HEK293 (cell line): Measurements from ENCODE around the gene ATF7IP2.

Experiments
- CTCF ChIA-PET: fragments of 350-600 bp; formaldehyde crosslinking; extraction: SDS; loops from one replicate; lab custom pipeline; 2021; ENCODE audit warnings: antibody characterized with exemption; lab: Yijun Ruan, JAX
- POLR2A ChIA-PET: fragments of 300-600 bp; formaldehyde crosslinking; extraction: SDS; loops from one replicate; lab custom pipeline; 2020; ENCODE audit warnings: antibody characterized with exemption, inconsistent platforms; lab: Yijun Ruan, JAX
- H3K27ac ChIP-seq: fragments of 200-500 bp; sonication (Bioruptor generic); 2 replicates; pipeline ENCODE4 v1.5.1; 2014; ENCODE audit warnings: low read depth, low read length, control low read depth, inconsistent platforms; ENCODE audit errors: extremely low read depth
- H3K36me3 ChIP-seq, 2 experiments: fragments of 200-500 bp in 1 of 2; sonication (Bioruptor generic) in 1 of 2; 1 replicate in 1 of 2; 2 replicates in 1 of 2; pipeline ENCODE4 v1.5.1; 2014 to 2017; ENCODE audit warnings: inconsistent platforms in 2 of 2, low read length in 2 of 2; ENCODE audit not compliant: control insufficient read depth in 2 of 2, insufficient read depth in 1 of 2
- H3K4me1 ChIP-seq: fragments of 200-500 bp; sonication (Bioruptor generic); 2 replicates; pipeline ENCODE4 v1.5.1; 2014; ENCODE audit warnings: mild to moderate bottlenecking, low read length, inconsistent platforms; ENCODE audit not compliant: control insufficient read depth, insufficient read depth
- H3K4me3 ChIP-seq: 2 replicates; pipeline ENCODE4 v1.5.1; 2011; ENCODE audit warnings: low read depth, mild to moderate bottlenecking, control low read depth, low read length, moderate library complexity
- H3K9me3 ChIP-seq: fragments of 200-500 bp; sonication (Bioruptor generic); 2 replicates; pipeline ENCODE4 v1.5.1; 2014; ENCODE audit warnings: low read depth, low read length, inconsistent platforms; ENCODE audit not compliant: control insufficient read depth, insufficient read depth
- YY1 ChIP-seq: fragments of 450-650 bp; formaldehyde crosslinking; IDR thresholded peaks from 2 replicates; pipeline ENCODE4 v1.5.1; 2018; ENCODE audit warnings: missing biosample characterization, missing genetic modification characterization
- ZFP3 ChIP-seq: fragments of 450-650 bp; formaldehyde crosslinking; IDR thresholded peaks from 2 replicates; pipeline ENCODE4 v1.5.1; 2016; ENCODE audit warnings: low read depth, missing biosample characterization, missing genetic modification characterization
- ZFP69B ChIP-seq: fragments of 450-650 bp; formaldehyde crosslinking; IDR thresholded peaks from 2 replicates; pipeline ENCODE4 v1.5.1; 2016; ENCODE audit warnings: missing biosample characterization, missing genetic modification characterization
- ZNF112 ChIP-seq: fragments of 450-650 bp; formaldehyde crosslinking; IDR thresholded peaks from 2 replicates; pipeline ENCODE4 v1.5.0; 2017; ENCODE audit warnings: missing biosample characterization, missing genetic modification characterization
- ZNF169 ChIP-seq: fragments of 450-650 bp; formaldehyde crosslinking; IDR thresholded peaks from 2 replicates; pipeline ENCODE4 v1.5.1; 2016; ENCODE audit warnings: missing biosample characterization, missing genetic modification characterization
- ZNF221 ChIP-seq: fragments of 450-650 bp; formaldehyde crosslinking; IDR thresholded peaks from 2 replicates; pipeline ENCODE4 v1.5.1; 2017; ENCODE audit warnings: missing biosample characterization, missing genetic modification characterization, borderline replicate concordance
- ZNF24 ChIP-seq: fragments of 450-650 bp; formaldehyde crosslinking; IDR thresholded peaks from 2 replicates; pipeline ENCODE4 v1.5.1; 2016; ENCODE audit warnings: missing biosample characterization, missing genetic modification characterization
- ZNF324 ChIP-seq: fragments of 450-650 bp; formaldehyde crosslinking; IDR thresholded peaks from 2 replicates; pipeline ENCODE4 v1.5.1; 2016; ENCODE audit warnings: missing biosample characterization, missing genetic modification characterization
- ZNF37A ChIP-seq: fragments of 450-650 bp; IDR thresholded peaks from 2 replicates; pipeline ENCODE4 v1.5.1; 2018; ENCODE audit warnings: missing biosample characterization, missing genetic modification characterization
- ZNF48 ChIP-seq: fragments of 450-650 bp; formaldehyde crosslinking; IDR thresholded peaks from 2 replicates; pipeline ENCODE4 v1.5.1; 2016; ENCODE audit warnings: missing biosample characterization, missing genetic modification characterization
- ZNF529 ChIP-seq: fragments of 450-650 bp; formaldehyde crosslinking; IDR thresholded peaks from 2 replicates; pipeline ENCODE4 v1.5.1; 2017; ENCODE audit warnings: missing genetic modification characterization, missing biosample characterization; ENCODE audit not compliant: insufficient replicate concordance
- ZNF560 ChIP-seq: fragments of 450-650 bp; formaldehyde crosslinking; IDR thresholded peaks from 2 replicates; pipeline ENCODE4 v1.5.1; 2017; ENCODE audit warnings: missing biosample characterization, missing genetic modification characterization, borderline replicate concordance
- ZNF626 ChIP-seq: fragments of 450-650 bp; sonication (Bioruptor Pico); formaldehyde crosslinking; IDR thresholded peaks from 2 replicates; pipeline ENCODE4 v1.5.1; 2018; ENCODE audit warnings: missing biosample characterization, missing genetic modification characterization, inconsistent platforms
- ZNF645 ChIP-seq: fragments of 450-650 bp; formaldehyde crosslinking; IDR thresholded peaks from 2 replicates; pipeline ENCODE4; 2016; ENCODE audit warnings: missing biosample characterization, missing genetic modification characterization
- ZNF777 ChIP-seq: fragments of 450-650 bp; formaldehyde crosslinking; IDR thresholded peaks from 2 replicates; pipeline ENCODE4 v1.5.1; 2017; ENCODE audit warnings: missing biosample characterization, missing genetic modification characterization, borderline replicate concordance
- ZNF843 ChIP-seq: fragments of 450-650 bp; formaldehyde crosslinking; IDR thresholded peaks from 2 replicates; pipeline ENCODE4 v1.5.1; 2016; ENCODE audit warnings: missing biosample characterization, missing genetic modification characterization
- TF ChIP-seq, protein P1 (sequence below): fragments of 450-650 bp; formaldehyde crosslinking; IDR thresholded peaks from 2 replicates; pipeline ENCODE4 v1.5.1; 2016; ENCODE audit warnings: missing biosample characterization, missing genetic modification characterization
- TF ChIP-seq, protein P2 (sequence below): fragments of 450-650 bp; formaldehyde crosslinking; IDR thresholded peaks from 2 replicates; pipeline ENCODE4 v1.5.1; 2016; ENCODE audit warnings: missing biosample characterization, missing genetic modification characterization
- TF ChIP-seq, protein P3 (sequence below): fragments of 450-650 bp; formaldehyde crosslinking; IDR thresholded peaks from 2 replicates; pipeline ENCODE4 v1.5.1; 2016; ENCODE audit warnings: missing biosample characterization, missing genetic modification characterization
- TF ChIP-seq, protein P4 (sequence below): fragments of 450-650 bp; formaldehyde crosslinking; IDR thresholded peaks from 2 replicates; pipeline ENCODE4 v1.5.1; 2016; ENCODE audit warnings: missing biosample characterization, missing genetic modification characterization, low read depth

Gene ATF7IP2

GRCh38 chr16:10497132-10498101, 111.6 kb downstream of the ATF7IP2 start:
- H3K4me3 ChIP-seq: no peak overlapping the region
- POLR2A ChIA-PET: no interaction called here
- CTCF ChIA-PET: interaction anchor here (0.5 to 0.8 kb wide), 2 partner anchors 12 to 67 kb away, joined by 3 to 4 read pairs; no protein-coding TSS in a partner anchor
- H3K27ac ChIP-seq: no peak overlapping the region
- no peaks in the 10 kb centered on the region for H3K36me3 ChIP-seq
- TF ChIP-seq ZNF529 (tag by site-specific recombination): no peak
- TF ChIP-seq ZNF24: no peak
- no peak for TF ChIP-seq ZNF560 (tag by site-specific recombination)
- no peak for TF ChIP-seq YY1 (tag by site-specific recombination)
- TF ChIP-seq ZNF37A (tag by site-specific recombination): no peak
- no peak for TF ChIP-seq ZNF112 (tag by site-specific recombination)
- TF ChIP-seq, protein P1, sequence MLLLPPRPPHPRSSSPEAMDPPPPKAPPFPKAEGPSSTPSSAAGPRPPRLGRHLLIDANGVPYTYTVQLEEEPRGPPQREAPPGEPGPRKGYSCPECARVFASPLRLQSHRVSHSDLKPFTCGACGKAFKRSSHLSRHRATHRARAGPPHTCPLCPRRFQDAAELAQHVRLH (tag by site-specific recombination): no peak
- TF ChIP-seq ZNF221 (tag by site-specific recombination): no peak
- TF ChIP-seq, protein P2, sequence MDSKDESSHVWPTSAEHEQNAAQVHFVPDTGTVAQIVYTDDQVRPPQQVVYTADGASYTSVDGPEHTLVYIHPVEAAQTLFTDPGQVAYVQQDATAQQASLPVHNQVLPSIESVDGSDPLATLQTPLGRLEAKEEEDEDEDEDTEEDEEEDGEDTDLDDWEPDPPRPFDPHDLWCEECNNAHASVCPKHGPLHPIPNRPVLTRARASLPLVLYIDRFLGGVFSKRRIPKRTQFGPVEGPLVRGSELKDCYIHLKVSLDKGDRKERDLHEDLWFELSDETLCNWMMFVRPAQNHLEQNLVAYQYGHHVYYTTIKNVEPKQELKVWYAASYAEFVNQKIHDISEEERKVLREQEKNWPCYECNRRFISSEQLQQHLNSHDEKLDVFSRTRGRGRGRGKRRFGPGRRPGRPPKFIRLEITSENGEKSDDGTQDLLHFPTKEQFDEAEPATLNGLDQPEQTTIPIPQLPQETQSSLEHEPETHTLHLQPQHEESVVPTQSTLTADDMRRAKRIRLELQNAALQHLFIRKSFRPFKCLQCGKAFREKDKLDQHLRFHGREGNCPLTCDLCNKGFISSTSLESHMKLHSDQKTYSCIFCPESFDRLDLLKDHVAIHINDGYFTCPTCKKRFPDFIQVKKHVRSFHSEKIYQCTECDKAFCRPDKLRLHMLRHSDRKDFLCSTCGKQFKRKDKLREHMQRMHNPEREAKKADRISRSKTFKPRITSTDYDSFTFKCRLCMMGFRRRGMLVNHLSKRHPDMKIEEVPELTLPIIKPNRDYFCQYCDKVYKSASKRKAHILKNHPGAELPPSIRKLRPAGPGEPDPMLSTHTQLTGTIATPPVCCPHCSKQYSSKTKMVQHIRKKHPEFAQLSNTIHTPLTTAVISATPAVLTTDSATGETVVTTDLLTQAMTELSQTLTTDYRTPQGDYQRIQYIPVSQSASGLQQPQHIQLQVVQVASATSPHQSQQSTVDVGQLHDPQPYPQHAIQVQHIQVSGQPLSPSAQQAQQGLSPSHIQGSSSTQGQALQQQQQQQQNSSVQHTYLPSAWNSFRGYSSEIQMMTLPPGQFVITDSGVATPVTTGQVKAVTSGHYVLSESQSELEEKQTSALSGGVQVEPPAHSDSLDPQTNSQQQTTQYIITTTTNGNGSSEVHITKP: no peak
- TF ChIP-seq, protein P3, sequence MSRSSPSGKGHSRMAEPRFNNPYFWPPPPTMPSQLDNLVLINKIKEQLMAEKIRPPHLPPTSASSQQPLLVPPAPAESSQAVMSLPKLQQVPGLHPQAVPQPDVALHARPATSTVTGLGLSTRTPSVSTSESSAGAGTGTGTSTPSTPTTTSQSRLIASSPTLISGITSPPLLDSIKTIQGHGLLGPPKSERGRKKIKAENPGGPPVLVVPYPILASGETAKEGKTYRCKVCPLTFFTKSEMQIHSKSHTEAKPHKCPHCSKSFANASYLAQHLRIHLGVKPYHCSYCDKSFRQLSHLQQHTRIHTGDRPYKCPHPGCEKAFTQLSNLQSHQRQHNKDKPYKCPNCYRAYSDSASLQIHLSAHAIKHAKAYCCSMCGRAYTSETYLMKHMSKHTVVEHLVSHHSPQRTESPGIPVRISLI: no peak
- no peak for TF ChIP-seq ZNF48 (tag by site-specific recombination)
- no peak for TF ChIP-seq ZFP3 (tag by site-specific recombination)
- TF ChIP-seq ZNF324 (tag by site-specific recombination): no peak
- no peak for TF ChIP-seq ZFP69B (tag by site-specific recombination)
- no peak for TF ChIP-seq ZNF626 (tag by site-specific recombination)
- no peak for TF ChIP-seq ZNF843 (tag by site-specific recombination)
- TF ChIP-seq ZNF777: no peak
- no peak for TF ChIP-seq ZNF645 (tag by site-specific recombination)
- no peak for TF ChIP-seq ZNF169
- TF ChIP-seq, protein P4, sequence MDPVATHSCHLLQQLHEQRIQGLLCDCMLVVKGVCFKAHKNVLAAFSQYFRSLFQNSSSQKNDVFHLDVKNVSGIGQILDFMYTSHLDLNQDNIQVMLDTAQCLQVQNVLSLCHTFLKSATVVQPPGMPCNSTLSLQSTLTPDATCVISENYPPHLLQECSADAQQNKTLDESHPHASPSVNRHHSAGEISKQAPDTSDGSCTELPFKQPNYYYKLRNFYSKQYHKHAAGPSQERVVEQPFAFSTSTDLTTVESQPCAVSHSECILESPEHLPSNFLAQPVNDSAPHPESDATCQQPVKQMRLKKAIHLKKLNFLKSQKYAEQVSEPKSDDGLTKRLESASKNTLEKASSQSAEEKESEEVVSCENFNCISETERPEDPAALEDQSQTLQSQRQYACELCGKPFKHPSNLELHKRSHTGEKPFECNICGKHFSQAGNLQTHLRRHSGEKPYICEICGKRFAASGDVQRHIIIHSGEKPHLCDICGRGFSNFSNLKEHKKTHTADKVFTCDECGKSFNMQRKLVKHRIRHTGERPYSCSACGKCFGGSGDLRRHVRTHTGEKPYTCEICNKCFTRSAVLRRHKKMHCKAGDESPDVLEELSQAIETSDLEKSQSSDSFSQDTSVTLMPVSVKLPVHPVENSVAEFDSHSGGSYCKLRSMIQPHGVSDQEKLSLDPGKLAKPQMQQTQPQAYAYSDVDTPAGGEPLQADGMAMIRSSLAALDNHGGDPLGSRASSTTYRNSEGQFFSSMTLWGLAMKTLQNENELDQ (tag by site-specific recombination): no peak
- no peaks in the 10 kb centered on the region for H3K4me1 ChIP-seq
- H3K9me3 ChIP-seq: no peaks in the 10 kb centered on the region
